ENCODE measurements around the gene ZNF467. TPM values are rescaled to one million over a fixed set of nuclear protein-coding genes. Genes with fewer than 3 reads are reported as not detected.

The ZNF467 gene
- total RNA-seq, 2 donors from 2014 or later = 0.91 to 2.5 TPM

GRCh38 chr7:149717481-149717880 lies 55.9 kb downstream of the ZNF467 start:
- Histone ChIP-seq H3K9me3 (ENCODE audit: control insufficient read depth, low read length) (no peaks in the 10 kb centered on the region), H3K4me1 (ENCODE audit: control insufficient read depth, insufficient read depth, low read length) (no peaks in the 10 kb centered on the region), H3K4me3 (ENCODE audit: low read length) (no peak overlapping the region), H3K36me3 (ENCODE audit: control insufficient read depth, insufficient read depth, low read length) (no peaks in the 10 kb centered on the region), H3K27ac (ENCODE audit: low read depth, low read length) (no peak overlapping the region), H3K9ac (ENCODE audit: extremely low read depth, low read length, poor library complexity, severe bottlenecking) (no peak overlapping the region), H3K27me3 (ENCODE audit: control insufficient read depth, insufficient read depth, low read length, poor library complexity, severe bottlenecking) (no peaks in the 10 kb centered on the region)
- Mint-ChIP-seq H3K9me3 (peaks cover 7% of the 10 kb centered on the region), H3K36me3 (ENCODE audit: low read depth) (peaks cover 19% of the 10 kb centered on the region), H3K27me3 (ENCODE audit: insufficient read depth) (peaks cover 13% of the 10 kb centered on the region), H3K4me1 (peaks cover 14% of the 10 kb centered on the region), H3K27ac (no peak overlapping the region), H3K4me3 (no peak overlapping the region)
- peak; percentile 37 for DNase-seq
- WGBS, 2 experiments (ENCODE audit: insufficient coverage in 1 of 2, insufficient read length in 1 of 2) = 93 to 100% methylated on average over 2 to 5 of the region's 5 CpGs
- no peak for TF ChIP-seq CTCF (conservative IDR thresholded peaks at IDR 0.05)

GRCh38 chr7:149716932-149717307 lies 56.5 kb downstream of the ZNF467 start:
- no peaks in the 10 kb centered on the region for H3K4me1 ChIP-seq (ENCODE audit: control insufficient read depth, insufficient read depth, low read length)
- H3K27ac Mint-ChIP-seq = no peak overlapping the region
- no peak overlapping the region for H3K9ac ChIP-seq (ENCODE audit: extremely low read depth, low read length, poor library complexity, severe bottlenecking)
- no peak overlapping the region for H3K4me3 Mint-ChIP-seq
- H3K27me3 ChIP-seq (ENCODE audit: control insufficient read depth, insufficient read depth, low read length, poor library complexity, severe bottlenecking) = no peaks in the 10 kb centered on the region
- no peaks in the 10 kb centered on the region for H3K36me3 ChIP-seq (ENCODE audit: control insufficient read depth, insufficient read depth, low read length)
- peaks cover 14% of the 10 kb centered on the region for H3K27me3 Mint-ChIP-seq (ENCODE audit: insufficient read depth)
- H3K9me3 Mint-ChIP-seq = peaks cover 11% of the 10 kb centered on the region
- H3K36me3 Mint-ChIP-seq (ENCODE audit: low read depth) = peaks cover 19% of the 10 kb centered on the region
- no peak overlapping the region for H3K4me3 ChIP-seq (ENCODE audit: low read length)
- H3K9me3 ChIP-seq (ENCODE audit: control insufficient read depth, low read length) = peaks cover 1% of the 10 kb centered on the region
- H3K27ac ChIP-seq (ENCODE audit: low read depth, low read length) = no peak overlapping the region
- peaks cover 14% of the 10 kb centered on the region for H3K4me1 Mint-ChIP-seq
- no peak for DNase-seq
- WGBS, 2 experiments (ENCODE audit: insufficient coverage in 1 of 2, insufficient read length in 1 of 2) = 94 to 100% methylated on average over 1 to 4 of the region's 4 CpGs
- no peak for TF ChIP-seq CTCF (conservative IDR thresholded peaks at IDR 0.05)

GRCh38 chr7:149716007-149716931 lies 57.1 kb downstream of the ZNF467 start:
- H3K27me3 Mint-ChIP-seq (ENCODE audit: insufficient read depth) = peaks cover 17% of the 10 kb centered on the region
- peak; percentile 40 for TF ChIP-seq CTCF (conservative IDR thresholded peaks at IDR 0.05)
- no peak overlapping the region for H3K27ac Mint-ChIP-seq
- H3K4me1 Mint-ChIP-seq = peaks cover 14% of the 10 kb centered on the region
- Histone ChIP-seq H3K4me3 (ENCODE audit: low read length) (peak overlapping the region; percentile 96), H3K27ac (ENCODE audit: low read depth, low read length) (no peak overlapping the region), H3K9ac (ENCODE audit: extremely low read depth, low read length, poor library complexity, severe bottlenecking) (no peak overlapping the region), H3K36me3 (ENCODE audit: control insufficient read depth, insufficient read depth, low read length) (no peaks in the 10 kb centered on the region), H3K4me1 (ENCODE audit: control insufficient read depth, insufficient read depth, low read length) (no peaks in the 10 kb centered on the region), H3K9me3 (ENCODE audit: control insufficient read depth, low read length) (peaks cover 8% of the 10 kb centered on the region), H3K27me3 (ENCODE audit: control insufficient read depth, insufficient read depth, low read length, poor library complexity, severe bottlenecking) (no peaks in the 10 kb centered on the region)
- H3K9me3 Mint-ChIP-seq = peaks cover 17% of the 10 kb centered on the region
- 90 to 93% methylated on average over 7 to 11 of the region's 11 CpGs for WGBS, 2 experiments (ENCODE audit: insufficient coverage in 1 of 2, insufficient read length in 1 of 2)
- H3K4me3 Mint-ChIP-seq = peak overlapping the region; percentile 84
- peaks cover 14% of the 10 kb centered on the region for H3K36me3 Mint-ChIP-seq (ENCODE audit: low read depth)
- DNase-seq = peak; percentile 47

All from endodermal cell (in vitro differentiated cells).